ENCODE data around the gene PSMA2. TPM values are rescaled to one million over a fixed set of nuclear protein-coding genes. Genes with fewer than 3 reads are reported as not detected.

Gene PSMA2
- total RNA-seq, 4 donors from 2014 or later: 55.3 to 76.1 (median 68.9) TPM

- TF ChIP-seq CTCF (IDR thresholded peaks at IDR 0.05): no peak
- ATAC-seq (ENCODE audit: low FRiP score): no peak
- no peak for DNase-seq (ENCODE audit: low spot score)
These were observed 27.6 kb upstream of the PSMA2 start for GRCh38 chr7:42959549-42959948.

DNA sequence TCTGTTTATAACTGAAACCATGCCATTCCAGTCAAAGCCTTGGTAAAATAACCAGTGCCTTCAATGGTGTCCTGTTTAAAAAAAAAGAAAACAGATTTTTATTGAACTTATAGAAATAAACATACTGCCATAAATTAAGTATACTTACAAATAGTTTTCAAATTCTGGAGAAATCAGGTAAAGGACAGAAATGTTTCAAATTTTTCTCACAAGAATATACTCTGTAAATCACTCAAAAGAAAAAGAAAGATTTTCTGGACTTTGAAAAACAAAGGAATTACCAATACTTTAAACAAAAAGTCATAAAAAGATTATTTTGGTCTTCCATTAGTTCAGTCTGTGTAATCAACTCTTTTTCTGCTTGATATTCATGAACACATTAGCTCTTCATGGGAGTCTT, 24.1 kb upstream of the PSMA2 start:
- ATAC-seq (ENCODE audit: low FRiP score) (no peak), DNase-seq (ENCODE audit: low spot score) (no peak)
- TF ChIP-seq CTCF (IDR thresholded peaks at IDR 0.05): no peak

GRCh38 chr7:42953994-42954393, 22.0 kb upstream of the PSMA2 start:
- no peak for DNase-seq (ENCODE audit: low spot score)
- ATAC-seq (ENCODE audit: low FRiP score): no peak
- no peak for TF ChIP-seq CTCF (IDR thresholded peaks at IDR 0.05)

- no peak for TF ChIP-seq CTCF (IDR thresholded peaks at IDR 0.05)
- ATAC-seq (ENCODE audit: low FRiP score) (no peak), DNase-seq (ENCODE audit: low spot score) (no peak)
These were observed 20.4 kb upstream of the PSMA2 start for GRCh38 chr7:42952328-42952727.

DNA sequence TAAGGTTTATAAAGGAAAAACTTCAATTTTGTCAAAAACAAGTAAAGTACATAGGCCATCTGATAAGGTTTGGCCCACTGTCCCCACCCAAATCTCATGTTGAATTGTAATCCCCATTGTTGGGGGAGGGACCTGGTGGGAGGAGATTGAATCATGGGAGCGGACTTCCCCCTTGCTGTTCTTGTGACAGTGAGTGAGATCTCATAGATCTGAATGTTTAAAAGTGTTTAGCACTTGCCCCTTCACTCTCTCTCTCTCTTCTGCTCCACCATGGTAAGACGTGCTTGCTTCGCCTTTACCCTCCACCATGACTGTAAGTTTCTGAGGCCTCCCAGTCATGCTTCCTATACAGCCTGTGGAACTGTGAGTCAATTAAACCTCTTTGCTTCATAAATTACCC, 18.4 kb upstream of the PSMA2 start:
- ATAC-seq (ENCODE audit: low FRiP score) (no peak), DNase-seq (ENCODE audit: low spot score) (no peak)
- no peak for TF ChIP-seq CTCF (IDR thresholded peaks at IDR 0.05)

DNA sequence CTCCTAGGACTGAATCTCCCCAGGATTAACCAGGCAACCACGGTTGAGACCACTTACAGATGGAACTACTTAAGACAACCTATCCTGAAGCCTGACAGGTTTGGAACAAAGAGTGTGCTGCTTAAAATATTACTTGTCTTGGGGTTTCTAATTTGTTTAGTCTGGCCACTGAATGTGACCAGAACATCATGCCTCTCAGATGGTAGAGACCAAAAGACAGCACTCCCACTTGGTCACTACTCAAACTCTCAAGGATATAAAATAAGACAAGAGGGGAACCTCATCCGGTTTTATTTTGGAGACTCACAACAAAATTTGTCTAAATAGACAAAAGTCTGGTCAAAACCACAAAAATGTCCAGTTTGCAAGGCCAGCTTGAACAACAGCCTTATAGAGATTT, 15.5 kb upstream of the PSMA2 start:
- TF ChIP-seq CTCF (IDR thresholded peaks at IDR 0.05): no peak

DNA sequence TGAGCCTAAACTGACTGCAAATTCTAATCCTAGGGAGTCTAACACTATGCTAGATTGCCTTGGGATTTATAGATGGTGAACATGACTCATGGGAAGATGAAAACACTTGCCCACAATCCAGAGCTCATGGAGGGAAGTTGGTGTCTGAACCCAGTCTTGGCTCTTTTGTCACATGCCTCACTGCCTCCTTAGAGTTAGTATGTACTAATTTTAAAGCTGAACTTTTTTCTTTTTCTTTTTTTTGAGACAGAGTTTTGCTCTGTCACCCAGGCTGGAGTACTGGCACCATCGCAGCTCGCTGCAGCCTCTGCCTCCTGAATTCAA, 14.6 kb upstream of the PSMA2 start:
- ATAC-seq (ENCODE audit: low FRiP score) (no peak), DNase-seq (ENCODE audit: low spot score) (no peak)
- TF ChIP-seq CTCF (IDR thresholded peaks at IDR 0.05): no peak

More for the DNA sequence above, 15.5 kb upstream of the PSMA2 start:
- DNase-seq (ENCODE audit: low spot score) (no peak), ATAC-seq (ENCODE audit: low FRiP score) (no peak)

All from omental fat pad (tissue), 4 donors.